Nephron (organoid): ENCODE data around the gene SLC16A7.
"Not testable (repeated sequence)": the region's sequence is repeated elsewhere in the genome, so short reads cannot be mapped to it uniquely, and the experiment has no call there.

Experiments used
- H3K27ac Mint-ChIP-seq, 3 experiments: 2 replicates each; pipeline ENCODE4 v1.8.0; 2020; ENCODE audit warnings: mixed read lengths in 3 of 3, mild to moderate bottlenecking in 2 of 3, moderate library complexity in 1 of 3
- H3K27me3 Mint-ChIP-seq: 2 replicates; pipeline ENCODE4 v1.8.0; 2021; ENCODE audit warnings: low read depth, mild to moderate bottlenecking, moderate library complexity, mixed read lengths
- H3K36me3 Mint-ChIP-seq: 2 replicates; pipeline ENCODE4 v1.8.0; 2020; ENCODE audit warnings: low read depth, mixed read lengths
- H3K4me1 Mint-ChIP-seq: 2 replicates; pipeline ENCODE4 v1.8.0; 2020; ENCODE audit warnings: mixed read lengths
- H3K4me3 Mint-ChIP-seq, 3 experiments: 2 replicates each; pipeline ENCODE4 v1.8.0; 2020; ENCODE audit warnings: mild to moderate bottlenecking in 3 of 3, mixed read lengths in 3 of 3, moderate library complexity in 2 of 3
- H3K9me3 Mint-ChIP-seq: 2 replicates; pipeline ENCODE4 v1.8.0; 2020; ENCODE audit warnings: mixed read lengths
- CTCF ChIP-seq, 3 experiments: fragments of 200-600 bp; sonication (generic); IDR thresholded peaks; one replicate each; pipeline ENCODE4 v1.5.0; 2021; ENCODE audit warnings: antibody characterized with exemption in 3 of 3; ENCODE audit not compliant: unreplicated experiment in 3 of 3

The SLC16A7 gene

GRCh38 chr12:59742841-59743240, 147.0 kb downstream of the SLC16A7 start:
- Mint-ChIP-seq H3K36me3 (no peaks in the 10 kb centered on the region), H3K9me3 (no peaks in the 10 kb centered on the region), H3K4me1 (no peaks in the 10 kb centered on the region), H3K27me3 (peaks cover 6% of the 10 kb centered on the region), H3K4me3 (no peak overlapping the region), H3K27ac (no peak overlapping the region)
- TF ChIP-seq CTCF (IDR thresholded peaks at IDR 0.05; ENCODE audit: unreplicated experiment in 3 of 3) = no peak

GRCh38 chr12:59744564-59744963, 148.7 kb downstream of the SLC16A7 start:
- Mint-ChIP-seq H3K9me3 (peaks cover 3% of the 10 kb centered on the region), H3K4me1 (no peaks in the 10 kb centered on the region), H3K27ac (no peak overlapping the region), H3K27me3 (peaks cover 9% of the 10 kb centered on the region), H3K36me3 (no peaks in the 10 kb centered on the region), H3K4me3 (no peak overlapping the region)
- TF ChIP-seq CTCF (IDR thresholded peaks at IDR 0.05; ENCODE audit: unreplicated experiment in 3 of 3) = no peak

DNA sequence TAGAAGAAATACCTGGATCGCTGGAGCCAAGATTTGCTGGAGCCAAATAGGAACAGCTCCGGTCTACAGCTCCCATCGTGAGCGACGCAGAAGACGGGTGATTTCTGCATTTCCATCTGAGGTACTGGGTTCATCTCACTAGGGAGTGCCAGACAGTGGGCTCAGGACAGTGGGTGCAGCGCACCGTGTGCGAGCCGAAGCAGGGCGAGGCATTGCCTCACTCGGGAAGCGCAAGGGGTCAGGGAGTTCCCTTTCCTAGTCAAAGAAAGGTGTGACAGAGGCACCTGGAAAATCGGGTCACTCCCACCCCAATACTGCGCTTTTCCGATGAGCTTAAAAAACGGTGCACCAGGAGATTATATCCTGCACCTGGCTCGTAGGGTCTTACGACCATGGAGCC, 155.3 kb downstream of the SLC16A7 start:
- H3K27me3 Mint-ChIP-seq, H3K4me3 Mint-ChIP-seq, H3K27ac Mint-ChIP-seq, H3K36me3 Mint-ChIP-seq, H3K4me1 Mint-ChIP-seq: not testable (repeated sequence)
- peaks cover 21% of the 10 kb centered on the region for H3K9me3 Mint-ChIP-seq

- Mint-ChIP-seq H3K27ac (no peak overlapping the region), H3K4me3 (no peak overlapping the region), H3K27me3 (no peaks in the 10 kb centered on the region), H3K4me1 (no peaks in the 10 kb centered on the region), H3K9me3 (peaks cover 3% of the 10 kb centered on the region), H3K36me3 (no peaks in the 10 kb centered on the region)
- no peak for TF ChIP-seq CTCF (IDR thresholded peaks at IDR 0.05; ENCODE audit: unreplicated experiment in 3 of 3)
Measured at GRCh38 chr12:59761542-59761941, 165.7 kb downstream of the SLC16A7 start.

DNA sequence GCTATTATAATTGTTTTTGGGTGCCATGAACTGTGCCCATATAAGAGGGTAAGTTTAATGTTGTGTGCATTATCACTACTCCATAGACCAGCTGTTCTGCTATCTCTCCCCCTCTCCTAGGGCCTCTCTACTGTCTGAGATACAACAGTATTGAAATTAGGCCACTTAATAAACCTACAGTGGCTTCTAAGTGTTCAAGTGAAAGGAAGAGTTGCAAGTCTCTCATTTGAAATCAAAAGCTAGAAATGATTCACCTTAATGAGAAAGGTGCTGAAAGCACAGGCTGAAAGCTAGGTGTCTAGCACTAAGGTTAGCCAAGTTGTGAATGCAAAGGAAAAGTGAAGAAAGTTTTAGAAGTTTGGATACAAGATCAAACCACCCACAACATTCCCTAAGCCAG, 168.0 kb downstream of the SLC16A7 start:
- H3K27ac Mint-ChIP-seq = no peak overlapping the region
- TF ChIP-seq CTCF (IDR thresholded peaks at IDR 0.05; ENCODE audit: unreplicated experiment in 3 of 3) = no peak

DNA sequence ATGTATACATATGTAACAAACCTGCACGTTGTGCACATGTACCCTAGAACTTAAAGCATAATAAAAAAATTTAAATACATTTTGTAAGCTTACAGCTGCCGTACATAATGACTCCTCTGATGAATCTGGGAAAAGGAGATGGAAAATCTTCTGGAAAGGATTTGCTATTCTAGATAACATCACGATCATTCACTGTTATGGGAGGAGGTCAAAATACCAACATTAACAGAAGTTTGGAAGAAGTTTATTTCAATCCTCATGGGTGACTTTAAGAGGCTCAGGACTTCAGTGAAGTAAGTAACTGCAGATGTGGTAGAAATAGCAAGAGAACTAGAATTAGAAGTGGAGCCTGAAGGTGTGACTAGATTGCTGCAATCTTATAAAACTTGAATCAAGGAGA, 172.2 kb downstream of the SLC16A7 start:
- Mint-ChIP-seq H3K36me3 (peaks cover 3% of the 10 kb centered on the region), H3K27me3 (no peaks in the 10 kb centered on the region), H3K27ac (no peak overlapping the region), H3K4me1 (no peaks in the 10 kb centered on the region), H3K4me3 (no peak overlapping the region), H3K9me3 (peaks cover 7% of the 10 kb centered on the region)
- TF ChIP-seq CTCF (IDR thresholded peaks at IDR 0.05; ENCODE audit: unreplicated experiment in 3 of 3) = no peak

More for the DNA sequence above, 168.0 kb downstream of the SLC16A7 start:
- Mint-ChIP-seq H3K27me3 (no peaks in the 10 kb centered on the region), H3K4me1 (no peaks in the 10 kb centered on the region), H3K9me3 (peaks cover 7% of the 10 kb centered on the region), H3K36me3 (peaks cover 3% of the 10 kb centered on the region), H3K4me3 (no peak overlapping the region)
